Liver (tissue), 9 donors: Measurements from ENCODE around the gene KLF14. TPM values are rescaled to one million over a fixed set of nuclear protein-coding genes. Genes with fewer than 3 reads are reported as not detected.

Experiments
- DNase-seq: peaks from one replicate; pipeline ENCODE4 v3.0.0-alpha.2; 2017; ENCODE audit warnings: low spot score
- H3K27ac ChIP-seq, 2 donors: one replicate each; pipeline ENCODE4 v1.7.0; 2013; ENCODE audit warnings: inconsistent platforms in 2 of 2, low read length in 2 of 2, control low read depth in 1 of 2, low read depth in 1 of 2, mild to moderate bottlenecking in 1 of 2
- H3K27me3 ChIP-seq, 4 donors: one replicate each; pipeline versions ENCODE4 v1.6.1 to v1.7.0; 2013; ENCODE audit warnings: low read length in 3 of 4, inconsistent platforms in 1 of 4, mild to moderate bottlenecking in 1 of 4, moderate library complexity in 1 of 4; ENCODE audit not compliant: control insufficient read depth in 4 of 4, insufficient read depth in 4 of 4
- H3K36me3 ChIP-seq, 4 donors: one replicate each; pipeline versions ENCODE4 v1.6.1 to v1.7.0; 2013; ENCODE audit warnings: low read length in 3 of 4, mild to moderate bottlenecking in 3 of 4, low read depth in 1 of 4, moderate library complexity in 1 of 4; ENCODE audit not compliant: control insufficient read depth in 4 of 4, insufficient read depth in 3 of 4
- H3K4me1 ChIP-seq, 4 donors: one replicate each; pipeline versions ENCODE4 v1.6.1 to v1.7.0; 2013; ENCODE audit warnings: low read length in 3 of 4, mild to moderate bottlenecking in 3 of 4, moderate library complexity in 1 of 4; ENCODE audit not compliant: control insufficient read depth in 4 of 4, insufficient read depth in 4 of 4
- H3K4me3 ChIP-seq, 3 donors: one replicate each; pipeline versions ENCODE4 v1.6.1 to v1.7.0; 2013; ENCODE audit warnings: low read length in 3 of 3, control low read depth in 1 of 3, low read depth in 1 of 3, mild to moderate bottlenecking in 1 of 3
- H3K9ac ChIP-seq, 2 donors: one replicate each; pipeline ENCODE4 v1.7.0; 2013; ENCODE audit warnings: low read length in 2 of 2, mild to moderate bottlenecking in 2 of 2, moderate library complexity in 2 of 2, control low read depth in 1 of 2, low read depth in 1 of 2
- H3K9me3 ChIP-seq, 4 donors: one replicate each; pipeline versions ENCODE4 v1.6.1 to v1.7.0; 2013; ENCODE audit warnings: low read length in 3 of 4; ENCODE audit not compliant: control insufficient read depth in 4 of 4
- FOXA1 ChIP-seq: IDR thresholded peaks from 2 replicates; pipeline ENCODE4 v1.6.1; 2016; ENCODE audit warnings: antibody characterized with exemption
- FOXA2 ChIP-seq: IDR thresholded peaks from 2 replicates; pipeline ENCODE4 v1.6.1; 2016; ENCODE audit warnings: antibody characterized with exemption
- GABPA ChIP-seq, 2 donors: IDR thresholded peaks in 1 of 2; conservative IDR thresholded peaks in 1 of 2; 2 replicates each; pipeline ENCODE4 v1.6.1; 2016; ENCODE audit warnings: antibody characterized with exemption in 2 of 2, mild to moderate bottlenecking in 1 of 2, moderate library complexity in 1 of 2
- HNF4G ChIP-seq: IDR thresholded peaks from 2 replicates; pipeline ENCODE4 v1.6.1; 2016; ENCODE audit warnings: antibody characterized with exemption
- JUND ChIP-seq, 2 donors: IDR thresholded peaks; 2 replicates each; pipeline ENCODE4 v1.6.1; 2016; ENCODE audit warnings: antibody characterized with exemption in 2 of 2
- RAD21 ChIP-seq, 2 donors: IDR thresholded peaks; 2 replicates each; pipeline ENCODE4 v1.6.1; 2016; ENCODE audit warnings: antibody characterized with exemption in 2 of 2, mild to moderate bottlenecking in 2 of 2
- RXRA ChIP-seq, 2 donors: IDR thresholded peaks; 2 replicates each; pipeline ENCODE4 v1.6.1; 2017 to 2018; ENCODE audit warnings: antibody characterized with exemption in 2 of 2, mild to moderate bottlenecking in 1 of 2
- SP1 ChIP-seq: IDR thresholded peaks from 2 replicates; pipeline ENCODE4 v1.6.1; 2018; ENCODE audit warnings: antibody characterized with exemption, mild to moderate bottlenecking
- TAF1 ChIP-seq: conservative IDR thresholded peaks from 2 replicates; pipeline ENCODE4 v1.6.1; 2016; ENCODE audit warnings: antibody characterized with exemption, mild to moderate bottlenecking
- WGBS: extraction: QIAGEN DNeasy Blood & Tissue Kit; methylation state at CpG from one replicate; pipeline ENCODE4 v1.1.7; 2013; 5-methylcytosine and 5-hydroxymethylcytosine counted together
- polyA plus RNA-seq, 2 donors: library from polyadenylated mRNA; stranded (reverse) in 1 of 2; unstranded in 1 of 2; fragments of 200-250 nt in 1 of 2; fragments of >200 nt in 1 of 2; fragmentation: Nextera tagmentation in 1 of 2; extraction: Ambion mirVana in 1 of 2; gene quantifications; one replicate each; pipeline versions ENCODE4 v1.2.1 to v1.2.3, GENCODE V29; 2013 to 2015
- total RNA-seq, 2 donors: library from RNA; depleted of rRNA; stranded (reverse); fragments of >200 nt; gene quantifications; one replicate each; pipeline ENCODE4 v1.2.3, GENCODE V29; 2014
- TF ChIP-seq, protein P1 (sequence below): IDR thresholded peaks from 2 replicates; pipeline ENCODE4 v1.6.1; 2016; ENCODE audit warnings: antibody characterized with exemption
- TF ChIP-seq, protein P2 (sequence below): IDR thresholded peaks from 2 replicates; pipeline ENCODE4 v1.6.1; 2016; ENCODE audit warnings: antibody characterized with exemption
- TF ChIP-seq, protein P3 (sequence below): IDR thresholded peaks from 2 replicates; pipeline ENCODE4 v1.6.1; 2016; ENCODE audit warnings: antibody characterized with exemption, mild to moderate bottlenecking
- TF ChIP-seq, protein P4 (sequence below): fragments of 150-350 bp; IDR thresholded peaks from 2 replicates; pipeline ENCODE4 v1.5.1; 2017; ENCODE audit warnings: improper control_type of control experiment, low read depth, low read length; ENCODE audit not compliant: missing input control
- donor health status: healthy.
- donor health status: healthy.
- donor health status: healthy.
- donor health status: healthy.
- donor health status: healthy.

KLF14 gene
- total and polyA plus RNA-seq, 4 donors = 0.05 to 0.08 TPM; not detected in 2

DNA sequence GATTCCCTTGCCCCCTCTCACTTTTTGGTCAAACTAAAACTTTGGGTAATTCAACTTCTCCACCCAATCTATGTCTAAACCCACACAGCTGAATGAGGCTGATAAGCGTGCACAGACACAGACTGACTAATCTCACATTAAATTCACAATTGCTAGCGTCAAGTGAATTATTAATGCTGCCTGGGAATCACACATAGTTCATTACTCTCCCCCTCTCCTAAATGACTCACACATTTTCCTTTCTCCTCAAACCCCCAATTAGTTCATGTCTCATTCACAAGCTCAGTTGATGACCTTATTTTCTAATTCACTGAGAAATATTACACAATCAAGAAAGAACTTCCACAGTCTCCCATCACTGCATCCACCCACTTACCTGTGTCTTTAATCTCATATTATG is 14.5 kb downstream of the KLF14 start:
- Histone ChIP-seq H3K4me1 (no peaks in the 10 kb centered on the region), H3K27ac (no peak overlapping the region), H3K9me3 (no peaks in the 10 kb centered on the region), H3K36me3 (no peaks in the 10 kb centered on the region), H3K9ac (no peak overlapping the region), H3K27me3 (peaks cover 0 to 4% (median 3%) of the 10 kb centered on the region in 4 donors), H3K4me3 (no peak overlapping the region)
- TF ChIP-seq, protein P1, sequence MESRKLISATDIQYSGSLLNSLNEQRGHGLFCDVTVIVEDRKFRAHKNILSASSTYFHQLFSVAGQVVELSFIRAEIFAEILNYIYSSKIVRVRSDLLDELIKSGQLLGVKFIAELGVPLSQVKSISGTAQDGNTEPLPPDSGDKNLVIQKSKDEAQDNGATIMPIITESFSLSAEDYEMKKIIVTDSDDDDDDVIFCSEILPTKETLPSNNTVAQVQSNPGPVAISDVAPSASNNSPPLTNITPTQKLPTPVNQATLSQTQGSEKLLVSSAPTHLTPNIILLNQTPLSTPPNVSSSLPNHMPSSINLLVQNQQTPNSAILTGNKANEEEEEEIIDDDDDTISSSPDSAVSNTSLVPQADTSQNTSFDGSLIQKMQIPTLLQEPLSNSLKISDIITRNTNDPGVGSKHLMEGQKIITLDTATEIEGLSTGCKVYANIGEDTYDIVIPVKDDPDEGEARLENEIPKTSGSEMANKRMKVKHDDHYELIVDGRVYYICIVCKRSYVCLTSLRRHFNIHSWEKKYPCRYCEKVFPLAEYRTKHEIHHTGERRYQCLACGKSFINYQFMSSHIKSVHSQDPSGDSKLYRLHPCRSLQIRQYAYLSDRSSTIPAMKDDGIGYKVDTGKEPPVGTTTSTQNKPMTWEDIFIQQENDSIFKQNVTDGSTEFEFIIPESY = no peak
- TF ChIP-seq RXRA (IDR thresholded peaks at IDR 0.05) (no peak), HNF4G (no peak), FOXA1 (no peak), TAF1 (no peak), SP1 (no peak), GABPA (IDR thresholded peaks at IDR 0.05 in 1 of 2, conservative IDR thresholded peaks at IDR 0.05 in 1 of 2) (no peak)
- TF ChIP-seq, protein P2, sequence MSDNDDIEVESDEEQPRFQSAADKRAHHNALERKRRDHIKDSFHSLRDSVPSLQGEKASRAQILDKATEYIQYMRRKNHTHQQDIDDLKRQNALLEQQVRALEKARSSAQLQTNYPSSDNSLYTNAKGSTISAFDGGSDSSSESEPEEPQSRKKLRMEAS = no peak
- WGBS = 80% methylated on average over 2 of the region's 2 CpGs
- DNase-seq = no peak

DNA sequence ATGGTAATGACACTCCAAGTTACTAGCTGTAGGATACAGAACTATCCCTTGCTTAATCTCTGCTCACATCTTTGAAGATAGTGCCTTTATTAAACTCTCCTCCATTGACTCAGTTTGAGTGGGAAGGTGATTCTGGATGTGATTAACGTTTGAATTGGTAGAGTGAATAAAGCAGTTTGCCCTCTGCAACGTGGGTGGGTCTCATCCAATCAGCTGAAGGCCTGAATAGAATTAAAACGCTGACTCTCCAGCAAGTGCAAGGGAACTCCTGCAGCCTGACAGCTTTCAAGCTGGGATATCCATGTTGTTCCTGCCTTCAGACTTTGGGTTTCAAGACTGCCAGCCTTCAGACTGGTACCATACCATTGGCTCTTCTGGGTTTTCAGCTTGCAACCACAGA is 21.6 kb downstream of the KLF14 start:
- WGBS = 34% methylated on average over 3 of the region's 3 CpGs

More for the DNA sequence above, 21.6 kb downstream of the KLF14 start:
- Histone ChIP-seq H3K4me3 (no peak overlapping the region), H3K27ac (no peak overlapping the region), H3K4me1 (no peaks in the 10 kb centered on the region), H3K36me3 (no peaks in the 10 kb centered on the region), H3K27me3 (peaks cover 0 to 2% (median 0%) of the 10 kb centered on the region in 4 donors), H3K9ac (no peak overlapping the region), H3K9me3 (no peaks in the 10 kb centered on the region)
- no peak for TF ChIP-seq SP1
- TF ChIP-seq RAD21 (IDR thresholded peaks at IDR 0.05) = no peak
- TF ChIP-seq FOXA1 = no peak
- TF ChIP-seq, protein P3, sequence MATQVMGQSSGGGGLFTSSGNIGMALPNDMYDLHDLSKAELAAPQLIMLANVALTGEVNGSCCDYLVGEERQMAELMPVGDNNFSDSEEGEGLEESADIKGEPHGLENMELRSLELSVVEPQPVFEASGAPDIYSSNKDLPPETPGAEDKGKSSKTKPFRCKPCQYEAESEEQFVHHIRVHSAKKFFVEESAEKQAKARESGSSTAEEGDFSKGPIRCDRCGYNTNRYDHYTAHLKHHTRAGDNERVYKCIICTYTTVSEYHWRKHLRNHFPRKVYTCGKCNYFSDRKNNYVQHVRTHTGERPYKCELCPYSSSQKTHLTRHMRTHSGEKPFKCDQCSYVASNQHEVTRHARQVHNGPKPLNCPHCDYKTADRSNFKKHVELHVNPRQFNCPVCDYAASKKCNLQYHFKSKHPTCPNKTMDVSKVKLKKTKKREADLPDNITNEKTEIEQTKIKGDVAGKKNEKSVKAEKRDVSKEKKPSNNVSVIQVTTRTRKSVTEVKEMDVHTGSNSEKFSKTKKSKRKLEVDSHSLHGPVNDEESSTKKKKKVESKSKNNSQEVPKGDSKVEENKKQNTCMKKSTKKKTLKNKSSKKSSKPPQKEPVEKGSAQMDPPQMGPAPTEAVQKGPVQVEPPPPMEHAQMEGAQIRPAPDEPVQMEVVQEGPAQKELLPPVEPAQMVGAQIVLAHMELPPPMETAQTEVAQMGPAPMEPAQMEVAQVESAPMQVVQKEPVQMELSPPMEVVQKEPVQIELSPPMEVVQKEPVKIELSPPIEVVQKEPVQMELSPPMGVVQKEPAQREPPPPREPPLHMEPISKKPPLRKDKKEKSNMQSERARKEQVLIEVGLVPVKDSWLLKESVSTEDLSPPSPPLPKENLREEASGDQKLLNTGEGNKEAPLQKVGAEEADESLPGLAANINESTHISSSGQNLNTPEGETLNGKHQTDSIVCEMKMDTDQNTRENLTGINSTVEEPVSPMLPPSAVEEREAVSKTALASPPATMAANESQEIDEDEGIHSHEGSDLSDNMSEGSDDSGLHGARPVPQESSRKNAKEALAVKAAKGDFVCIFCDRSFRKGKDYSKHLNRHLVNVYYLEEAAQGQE = no peak
- TF ChIP-seq, protein P1 = no peak
- TF ChIP-seq, protein P4, sequence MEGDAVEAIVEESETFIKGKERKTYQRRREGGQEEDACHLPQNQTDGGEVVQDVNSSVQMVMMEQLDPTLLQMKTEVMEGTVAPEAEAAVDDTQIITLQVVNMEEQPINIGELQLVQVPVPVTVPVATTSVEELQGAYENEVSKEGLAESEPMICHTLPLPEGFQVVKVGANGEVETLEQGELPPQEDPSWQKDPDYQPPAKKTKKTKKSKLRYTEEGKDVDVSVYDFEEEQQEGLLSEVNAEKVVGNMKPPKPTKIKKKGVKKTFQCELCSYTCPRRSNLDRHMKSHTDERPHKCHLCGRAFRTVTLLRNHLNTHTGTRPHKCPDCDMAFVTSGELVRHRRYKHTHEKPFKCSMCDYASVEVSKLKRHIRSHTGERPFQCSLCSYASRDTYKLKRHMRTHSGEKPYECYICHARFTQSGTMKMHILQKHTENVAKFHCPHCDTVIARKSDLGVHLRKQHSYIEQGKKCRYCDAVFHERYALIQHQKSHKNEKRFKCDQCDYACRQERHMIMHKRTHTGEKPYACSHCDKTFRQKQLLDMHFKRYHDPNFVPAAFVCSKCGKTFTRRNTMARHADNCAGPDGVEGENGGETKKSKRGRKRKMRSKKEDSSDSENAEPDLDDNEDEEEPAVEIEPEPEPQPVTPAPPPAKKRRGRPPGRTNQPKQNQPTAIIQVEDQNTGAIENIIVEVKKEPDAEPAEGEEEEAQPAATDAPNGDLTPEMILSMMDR = no peak
- TF ChIP-seq FOXA2 = no peak
- TF ChIP-seq JUND (IDR thresholded peaks at IDR 0.05) = no peak
- no peak for DNase-seq
